Heart right ventricle (tissue), 16 donors: Measurements from ENCODE around the gene FZR1. TPM values are rescaled to one million over a fixed set of nuclear protein-coding genes. Genes with fewer than 3 reads are reported as not detected.

Experiments used
- ATAC-seq, 8 donors: fragments of 200-7000 bp; cut with Tn5 transposase; one replicate each; pipeline ENCODE4 v1.9.1; 2020; ENCODE audit warnings: mild to moderate bottlenecking in 8 of 8, moderate library complexity in 8 of 8, moderate number of reproducible peaks in 1 of 8
- DNase-seq, 2 donors: peaks; one replicate each; pipeline ENCODE4 v3.0.0-alpha.2; 2020
- H3K27ac ChIP-seq, 10 donors: fragments of 200-600 bp; sonication (generic) in 2 of 10; one replicate each; pipeline versions ENCODE4 v1.5.0 to v1.8.0; 2020 to 2022; ENCODE audit warnings: mild to moderate bottlenecking in 3 of 10
- H3K27me3 ChIP-seq, 7 donors: fragments of 200-600 bp; one replicate each; pipeline ENCODE4 v1.8.0; 2021 to 2022; ENCODE audit warnings: mild to moderate bottlenecking in 2 of 7
- H3K36me3 ChIP-seq, 9 donors: fragments of 200-600 bp; sonication (generic) in 1 of 9; one replicate each; pipeline versions ENCODE4 v1.5.0 to v1.8.0; 2020 to 2022; ENCODE audit warnings: mild to moderate bottlenecking in 2 of 9
- H3K4me1 ChIP-seq, 9 donors: fragments of 200-600 bp; sonication (generic) in 1 of 9; one replicate each; pipeline versions ENCODE4 v1.5.0 to v1.8.0; 2020 to 2022; ENCODE audit warnings: mild to moderate bottlenecking in 4 of 9
- H3K4me3 ChIP-seq, 10 donors: fragments of 200-600 bp; sonication (generic) in 2 of 10; one replicate each; pipeline versions ENCODE4 v1.5.0 to v1.8.0; 2020 to 2022; ENCODE audit warnings: mild to moderate bottlenecking in 7 of 10, moderate library complexity in 2 of 10
- H3K9me3 ChIP-seq, 11 donors: fragments of 200-600 bp in 10 of 11; sonication (generic) in 2 of 11; one replicate each; pipeline versions ENCODE4 v1.5.0 to v1.8.0; 2013 to 2022; ENCODE audit warnings: mild to moderate bottlenecking in 2 of 11, control low read depth in 1 of 11, moderate library complexity in 1 of 11
- CTCF ChIP-seq, 9 donors: fragments of 200-600 bp; sonication (generic) in 2 of 9; IDR thresholded peaks; one replicate each; pipeline versions ENCODE4 v1.5.0 to v1.8.0; 2021 to 2022; ENCODE audit warnings: antibody characterized with exemption in 9 of 9, mild to moderate bottlenecking in 5 of 9, moderate library complexity in 1 of 9
- WGBS, 2 donors: extraction: QIAGEN DNeasy Blood & Tissue Kit; methylation state at CpG; one replicate each; pipeline ENCODE4 v1.1.7; 2013; ENCODE audit warnings: inconsistent platforms in 1 of 2; 5-methylcytosine and 5-hydroxymethylcytosine counted together
- intact Hi-C, 10 donors: fragments of 100-400 bp; cut with DNase I; formaldehyde crosslinking; loops; one replicate each; pipeline versions ENCODE4 v1.11.1 to v1.14.2; 2022
- polyA plus RNA-seq, 2 donors: library from polyadenylated mRNA; stranded (reverse); fragments of 200-250 nt; gene quantifications; one replicate each; pipeline ENCODE4 v1.2.3, GENCODE V29; 2013
- total RNA-seq, 10 donors: library from RNA; stranded (reverse); fragmentation: NEBNext Ultra II Directional in 3 of 10; extraction: Animal tissue kit (Norgen Biotek cat#: 25700) in 3 of 10; gene quantifications; one replicate each; pipeline versions ENCODE4 v1.2.1 to v1.2.4, GENCODE V29; 2021 to 2023
- donor health status: Arrhythmogenic right ventricular cardiomyopathy.
- donor health status: ischemic (EF 13 %, LVEDD 7.1; RV severe dilation, severe dysfunction).
- donor health status: healthy with polysubstance abuse.
- donor health status: DM: no; HTN: yes; CAD: no.
- donor health status: DM: no; HTN: no; CAD: no.
- donor health status: ischemic (EF 25% LVEDD 6.9; RV normal size, moderate dysfunction).
- donor health status: ischemic (EF 25% LVEDD 5.7; RV mildly dilated, moderate dysfunction).
- donor health status: healthy.
- donor health status: DM: yes; HTN: yes; CAD: no.
- donor health status: Ischemic cardiomyopathy.
- donor health status: ischemic (EF 35%, LVEDD 5.7; RV mildly dilated, moderate dysfunction).
- donor health status: nonischemic (EF 11% LVEDD 7.7; RV severe dilation, severe dysfunction).
- donor health status: DM: yes; HTN: yes; CAD: no.
- donor health status: PGD.
- donor health status: ischemic (EF 29% LVEDD 5.4; RV normal size, mild dysfunction).
- donor health status: nonischemic (EF 23%, LVEDD 6.1; RV moderate dilation, normal function).

Gene FZR1
- total and polyA plus RNA-seq, 12 donors = 13.5 to 30.8 (median 24.7) TPM

GRCh38 chr19:3513229-3514140 is 7.4 kb downstream of the FZR1 start:
- peak; percentile 30 to 52 for DNase-seq

GRCh38 chr19:3514930-3515329 is 8.8 kb downstream of the FZR1 start:
- Histone ChIP-seq H3K4me3 (no peak overlapping the region), H3K4me1 (peaks cover 7 to 52% (median 9%) of the 10 kb centered on the region in 9 donors), H3K9me3 (no peaks in the 10 kb centered on the region), H3K36me3 (peaks cover 0 to 36% (median 0%) of the 10 kb centered on the region in 9 donors), H3K27me3 (no peaks in the 10 kb centered on the region), H3K27ac (no peak overlapping the region)
- no peak for TF ChIP-seq CTCF (IDR thresholded peaks at IDR 0.05)
- intact Hi-C loops = no loop called here
- ATAC-seq (no peak), DNase-seq (no peak)
- 84 to 89% methylated on average over 12 of the region's 12 CpGs for WGBS, 2 donors

More at GRCh38 chr19:3513229-3514140, 7.4 kb downstream of the FZR1 start:
- Histone ChIP-seq H3K4me3 (no peak overlapping the region), H3K9me3 (no peaks in the 10 kb centered on the region), H3K27me3 (no peaks in the 10 kb centered on the region), H3K27ac (no peak overlapping the region), H3K4me1 (peaks cover 8 to 64% (median 18%) of the 10 kb centered on the region in 9 donors), H3K36me3 (peaks cover 0 to 35% (median 0%) of the 10 kb centered on the region in 9 donors)
- TF ChIP-seq CTCF (IDR thresholded peaks at IDR 0.05) = no peak
- intact Hi-C loops = no loop called here
- peak in 6 of 8 donors; percentile 20 to 46 (median 33) for ATAC-seq
- WGBS, 2 donors = 76 to 78% methylated on average over 23 of the region's 23 CpGs

DNA sequence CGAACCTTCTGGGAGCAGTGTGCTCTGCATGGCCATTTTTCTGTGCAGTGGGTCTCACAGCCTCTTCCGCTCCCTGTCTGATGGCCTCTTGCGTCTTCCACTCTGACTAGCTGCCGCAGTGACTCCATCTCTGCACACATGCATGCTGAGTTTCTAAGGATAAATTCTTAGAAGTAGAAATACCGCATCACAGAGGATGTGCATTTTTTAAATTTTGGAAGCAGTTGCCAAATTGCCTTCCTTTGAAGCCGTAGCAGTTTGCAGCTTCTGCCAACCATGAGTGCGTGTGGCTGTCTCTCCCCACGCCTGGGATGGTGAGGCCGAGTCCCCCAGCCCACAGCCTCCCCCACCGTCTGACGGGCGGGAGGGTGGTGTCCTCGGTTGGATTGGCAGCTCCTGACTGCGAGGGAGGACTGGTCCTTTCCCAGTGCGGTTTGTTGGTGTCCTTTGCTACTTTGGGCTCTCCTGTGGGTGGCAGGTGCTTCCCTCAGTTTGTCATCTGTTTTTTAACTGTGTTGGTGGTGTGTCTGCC is 9.8 kb downstream of the FZR1 start:
- ATAC-seq (no peak), DNase-seq (no peak)
- TF ChIP-seq CTCF (IDR thresholded peaks at IDR 0.05) = no peak
- no peak overlapping the region for H3K4me3 ChIP-seq
- no peak overlapping the region for H3K27ac ChIP-seq
- no peaks in the 10 kb centered on the region for H3K9me3 ChIP-seq
- peaks cover 0 to 33% (median 0%) of the 10 kb centered on the region in 9 donors for H3K36me3 ChIP-seq
- H3K4me1 ChIP-seq = peaks cover 7 to 49% (median 9%) of the 10 kb centered on the region in 9 donors
- intact Hi-C loops = no loop called here
- WGBS, 2 donors = 75 to 77% methylated on average over 15 of the region's 15 CpGs
- H3K27me3 ChIP-seq = no peaks in the 10 kb centered on the region

DNA sequence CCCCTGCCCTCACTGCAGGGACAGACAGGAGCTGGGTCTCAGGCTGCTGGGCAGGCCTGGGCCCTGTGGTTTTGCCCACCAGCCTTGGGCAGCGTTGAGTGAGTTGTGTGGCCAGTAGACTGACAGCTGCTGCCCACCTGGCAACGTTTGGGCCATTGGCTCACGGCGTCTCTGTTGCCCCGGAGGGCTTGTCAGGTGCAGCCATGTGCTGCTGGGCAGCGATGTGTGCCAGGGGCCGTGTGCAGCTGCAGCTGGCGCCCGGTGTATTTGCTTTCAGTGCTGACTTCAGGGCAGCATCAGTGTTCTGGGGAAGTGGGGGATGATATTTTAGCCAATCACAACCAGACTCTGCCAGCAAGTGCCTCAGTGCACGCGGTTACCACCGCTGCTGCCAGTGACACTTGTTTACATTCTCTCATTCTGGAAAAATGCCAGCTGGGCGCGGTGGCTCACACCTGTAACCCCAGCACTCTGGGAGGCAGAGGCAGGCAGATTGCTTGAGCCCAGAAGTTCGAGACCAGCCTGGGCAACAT is 10.6 kb downstream of the FZR1 start:
- WGBS, 2 donors = 75% methylated on average over 15 of the region's 15 CpGs
- H3K9me3 ChIP-seq = no peaks in the 10 kb centered on the region
- TF ChIP-seq CTCF (IDR thresholded peaks at IDR 0.05) = no peak
- H3K27me3 ChIP-seq = no peaks in the 10 kb centered on the region
- H3K4me3 ChIP-seq = no peak overlapping the region
- H3K36me3 ChIP-seq = peaks cover 0 to 33% (median 0%) of the 10 kb centered on the region in 9 donors
- ATAC-seq (no peak), DNase-seq (no peak)
- intact Hi-C loops = no loop called here
- H3K4me1 ChIP-seq = peaks cover 3 to 42% (median 9%) of the 10 kb centered on the region in 9 donors
- no peak overlapping the region for H3K27ac ChIP-seq
